Kidney (tissue), 14 donors: Measurements from ENCODE around the gene MRPL52. TPM values are rescaled to one million over a fixed set of nuclear protein-coding genes. Genes with fewer than 3 reads are reported as not detected.

Experiments
- DNase-seq, 5 donors: peaks; one replicate each; pipeline ENCODE4 v3.0.0-alpha.2; 2013 to 2020
- FAIRE-seq: peaks from 2 replicates; lab custom pipeline; 2012; peaks lifted over from hg19 to GRCh38; lab: Jason Lieb, UNC
- H3K27ac ChIP-seq, 2 donors: one replicate each; pipeline ENCODE4 v1.7.0; 2013; ENCODE audit warnings: low read depth in 2 of 2, low read length in 2 of 2, inconsistent platforms in 1 of 2
- H3K27me3 ChIP-seq: one replicate; pipeline ENCODE4 v1.7.1; 2013; ENCODE audit warnings: low read length, inconsistent platforms; ENCODE audit not compliant: control insufficient read depth, insufficient read depth
- H3K36me3 ChIP-seq, 3 donors: one replicate each; pipeline versions ENCODE4 v1.7.0 to v1.7.1; 2013; ENCODE audit warnings: low read length in 3 of 3, control low read depth in 1 of 3, inconsistent platforms in 1 of 3; ENCODE audit not compliant: insufficient read depth in 3 of 3, control insufficient read depth in 2 of 3
- H3K4me1 ChIP-seq, 3 donors: one replicate each; pipeline versions ENCODE4 v1.7.0 to v1.7.1; 2013; ENCODE audit warnings: low read length in 3 of 3, inconsistent platforms in 1 of 3, low read depth in 1 of 3; ENCODE audit not compliant: control insufficient read depth in 2 of 3, insufficient read depth in 2 of 3
- H3K4me3 ChIP-seq, 3 donors: one replicate each; pipeline versions ENCODE4 v1.7.0 to v1.8.1; 2013; ENCODE audit warnings: low read length in 3 of 3, control low read depth in 1 of 3, inconsistent platforms in 1 of 3
- H3K9ac ChIP-seq, 3 donors: one replicate each; pipeline versions ENCODE4 v1.7.0 to v1.7.1; 2013; ENCODE audit warnings: low read length in 3 of 3, control low read depth in 1 of 3, inconsistent platforms in 1 of 3
- H3K9me3 ChIP-seq, 3 donors: one replicate each; pipeline versions ENCODE4 v1.7.0 to v1.7.1; 2013; ENCODE audit warnings: low read length in 3 of 3, control low read depth in 1 of 3, inconsistent platforms in 1 of 3; ENCODE audit not compliant: control insufficient read depth in 2 of 3, insufficient read depth in 1 of 3
- CTCF ChIP-seq: IDR thresholded peaks from 3 replicates; pipeline ENCODE4 v1.5.1; 2012; ENCODE audit warnings: mild to moderate bottlenecking, moderate library complexity, borderline replicate concordance; ENCODE audit not compliant: insufficient read depth; ENCODE audit errors: extremely low read depth
- intact Hi-C: fragments of 100-400 bp; cut with DNase I; formaldehyde crosslinking; loops from one replicate; pipeline ENCODE4 v1.11.1; 2022
- polyA plus RNA-seq: library from polyadenylated mRNA; stranded (reverse); fragments of 350-450 nt; fragmentation: Illumina TruSeq; extraction: RNeasy Lipid Tissue Mini Kit (QIAGEN cat#74804); gene quantifications from one replicate; pipeline ENCODE4 v1.2.3, GENCODE V29; 2014; ENCODE audit warnings: low read depth, low replicate concordance; ENCODE audit not compliant: insufficient read depth
- total RNA-seq: library from RNA; stranded (reverse); fragmentation: NEBNext Ultra II Directional; extraction: Animal tissue kit (Norgen Biotek cat#: 25700); gene quantifications from one replicate; pipeline ENCODE4 v1.2.1, GENCODE V29; 2021
- donor health status: control.
- donor health status: control.
- donor health status: control.
- donor health status: control.
- donor health status: control.
- donor health status: DM: yes; HTN: yes; CAD: no.
- donor health status: Normal renal cell carcinoma (clear cell type).

Gene MRPL52
- total and polyA plus RNA-seq, 2 donors from 2014 or later, result 74.3 to 255 TPM

- H3K4me3 ChIP-seq, result no peak within 1 kb of the TSS
- peaks cover 0 to 13% (median 4%) of the 10 kb centered on the region in 3 donors for H3K4me1 ChIP-seq
- intact Hi-C loops, result no loop called here
- H3K9me3 ChIP-seq, result no peaks in the 10 kb centered on the region
- DNase-seq (peak in 4 of 5 donors; percentile 37 to 74 (median 58)), FAIRE-seq (no peak)
- peak within 1 kb of the TSS in 1 of 3 donors; percentile 7 for H3K9ac ChIP-seq
- H3K27ac ChIP-seq, result no peak within 1 kb of the TSS
- no peak for TF ChIP-seq CTCF
- H3K36me3 ChIP-seq, result peaks cover 0 to 6% (median 6%) of the 10 kb centered on the region in 3 donors
- no peaks in the 10 kb centered on the region for H3K27me3 ChIP-seq
Observed at GRCh38 chr14:22883173-22883976, 53.7 kb downstream of the MRPL52 start, which contains the start of gene REM2. Gene REM2, plus strand, starts transcription at chr14:22883222. Its CDS starts 66 bp downstream, at chr14:22883288.

GRCh38 chr14:22884076-22884737 lies 54.5 kb downstream of the MRPL52 start:
- Histone ChIP-seq H3K9ac (no peak overlapping the region), H3K4me1 (peaks cover 0 to 13% (median 4%) of the 10 kb centered on the region in 3 donors), H3K27ac (no peak overlapping the region), H3K27me3 (no peaks in the 10 kb centered on the region), H3K9me3 (no peaks in the 10 kb centered on the region), H3K36me3 (peaks cover 0 to 3% (median 3%) of the 10 kb centered on the region in 3 donors), H3K4me3 (no peak overlapping the region)
- TF ChIP-seq CTCF, result no peak
- intact Hi-C loops, result no loop called here
- DNase-seq, result no peak
- FAIRE-seq, result no peak

Other genes with a start within 250 kb of the MRPL52 start
- gene DAD1, start 240.7 kb upstream of the MRPL52 start, total RNA-seq, result 205 TPM
- 523 TPM for gene DAD1, start 240.7 kb upstream of the MRPL52 start, polyA plus RNA-seq
- 34.1 TPM for gene ABHD4, start 231.6 kb upstream of the MRPL52 start, total RNA-seq
- gene ABHD4, start 231.6 kb upstream of the MRPL52 start, polyA plus RNA-seq, result 45.2 TPM
- not detected for gene OR6J1, start 185.5 kb upstream of the MRPL52 start, total RNA-seq
- gene OR6J1, start 185.5 kb upstream of the MRPL52 start, polyA plus RNA-seq, result not detected
- gene OXA1L, start 63.2 kb upstream of the MRPL52 start, total RNA-seq, result 80.8 TPM
- gene OXA1L, start 63.2 kb upstream of the MRPL52 start, polyA plus RNA-seq, result 101 TPM
- 26.6 TPM for gene SLC7A7, start 14.5 kb upstream of the MRPL52 start, total RNA-seq
- 235 TPM for gene SLC7A7, start 14.5 kb upstream of the MRPL52 start, polyA plus RNA-seq
- gene MMP14, start 6.7 kb downstream of the MRPL52 start, total RNA-seq, result 108 TPM
- 30.1 TPM for gene MMP14, start 6.7 kb downstream of the MRPL52 start, polyA plus RNA-seq
- gene LRP10, start 41.9 kb downstream of the MRPL52 start, total RNA-seq, result 207 TPM
- gene LRP10, start 41.9 kb downstream of the MRPL52 start, polyA plus RNA-seq, result 74.7 TPM
- gene REM2, start 53.3 kb downstream of the MRPL52 start, total RNA-seq, result 0.63 TPM
- gene REM2, start 53.3 kb downstream of the MRPL52 start, polyA plus RNA-seq, result 0.77 TPM
- gene RBM23, start 89.3 kb downstream of the MRPL52 start, total RNA-seq, result 93.6 TPM
- 44.8 TPM for gene RBM23, start 89.3 kb downstream of the MRPL52 start, polyA plus RNA-seq
- gene PRMT5, start 99.5 kb downstream of the MRPL52 start, total RNA-seq, result 58.7 TPM
- gene PRMT5, start 99.5 kb downstream of the MRPL52 start, polyA plus RNA-seq, result 64.2 TPM
- gene HAUS4, start 127.2 kb downstream of the MRPL52 start, total RNA-seq, result 38.1 TPM
- 35.8 TPM for gene HAUS4, start 127.2 kb downstream of the MRPL52 start, polyA plus RNA-seq
- 28.5 TPM for gene AJUBA, start 152.7 kb downstream of the MRPL52 start, total RNA-seq
- 14.6 TPM for gene AJUBA, start 152.7 kb downstream of the MRPL52 start, polyA plus RNA-seq
- gene C14orf93, start 180.3 kb downstream of the MRPL52 start, total RNA-seq, result 9.5 TPM
- 9.6 TPM for gene C14orf93, start 180.3 kb downstream of the MRPL52 start, polyA plus RNA-seq
- 87.1 TPM for gene PSMB5, start 205.0 kb downstream of the MRPL52 start, total RNA-seq
- 190 TPM for gene PSMB5, start 205.0 kb downstream of the MRPL52 start, polyA plus RNA-seq
- gene PSMB11, start 212.3 kb downstream of the MRPL52 start, total RNA-seq, result not detected
- not detected for gene PSMB11, start 212.3 kb downstream of the MRPL52 start, polyA plus RNA-seq
- gene CDH24, start 227.6 kb downstream of the MRPL52 start, total RNA-seq, result 5.1 TPM
- 5.4 TPM for gene CDH24, start 227.6 kb downstream of the MRPL52 start, polyA plus RNA-seq